ENCODE data around the gene DCDC2. TPM values are rescaled to one million over a fixed set of nuclear protein-coding genes. Genes with fewer than 3 reads are reported as not detected.
A peak's percentile ranks its signal among the peaks of the same experiment; 100 is the strongest.

Gene DCDC2
- total RNA-seq, 1 donor from 2014 or later, result 0.30 TPM

GRCh38 chr6:24359640-24360454, 2.0 kb upstream of the DCDC2 start:
- Mint-ChIP-seq H3K36me3 (ENCODE audit: low read depth) (no peaks in the 10 kb centered on the region), H3K4me3 (ENCODE audit: unreplicated experiment) (peak overlapping the region; percentile 75), H3K4me1 (ENCODE audit: low read depth) (peaks cover 7% of the 10 kb centered on the region), H3K27me3 (ENCODE audit: low read depth) (peaks cover 12% of the 10 kb centered on the region), H3K27ac (ENCODE audit: unreplicated experiment) (peak overlapping the region; percentile 73), H3K9me3 (ENCODE audit: low read depth) (no peaks in the 10 kb centered on the region)
- TF ChIP-seq CTCF (IDR thresholded peaks at IDR 0.05), result peak; percentile 100
- no peak for DNase-seq (ENCODE audit: low spot score)

GRCh38 chr6:24358219-24358821, 461 bp upstream of the DCDC2 start:
- DNase-seq (ENCODE audit: low spot score), result no peak
- Mint-ChIP-seq H3K4me1 (ENCODE audit: low read depth) (peaks cover 7% of the 10 kb centered on the region), H3K9me3 (ENCODE audit: low read depth) (no peaks in the 10 kb centered on the region), H3K36me3 (ENCODE audit: low read depth) (no peaks in the 10 kb centered on the region), H3K4me3 (ENCODE audit: unreplicated experiment) (no peak overlapping the region), H3K27ac (ENCODE audit: unreplicated experiment) (no peak overlapping the region), H3K27me3 (ENCODE audit: low read depth) (peaks cover 10% of the 10 kb centered on the region)
- no peak for TF ChIP-seq CTCF (IDR thresholded peaks at IDR 0.05)

GRCh38 chr6:24356310-24356973, 1.4 kb downstream of the DCDC2 start:
- H3K36me3 Mint-ChIP-seq (ENCODE audit: low read depth), result no peaks in the 10 kb centered on the region
- TF ChIP-seq CTCF (IDR thresholded peaks at IDR 0.05), result no peak
- no peak for DNase-seq (ENCODE audit: low spot score)
- no peak overlapping the region for H3K27ac Mint-ChIP-seq (ENCODE audit: unreplicated experiment)
- H3K27me3 Mint-ChIP-seq (ENCODE audit: low read depth), result peaks cover 8% of the 10 kb centered on the region
- H3K4me1 Mint-ChIP-seq (ENCODE audit: low read depth), result peaks cover 7% of the 10 kb centered on the region
- no peaks in the 10 kb centered on the region for H3K9me3 Mint-ChIP-seq (ENCODE audit: low read depth)
- no peak overlapping the region for H3K4me3 Mint-ChIP-seq (ENCODE audit: unreplicated experiment)

GRCh38 chr6:24355393-24355792, 2.5 kb downstream of the DCDC2 start:
- Mint-ChIP-seq H3K36me3 (ENCODE audit: low read depth) (no peaks in the 10 kb centered on the region), H3K27ac (ENCODE audit: unreplicated experiment) (no peak overlapping the region), H3K4me1 (ENCODE audit: low read depth) (peaks cover 4% of the 10 kb centered on the region), H3K9me3 (ENCODE audit: low read depth) (no peaks in the 10 kb centered on the region), H3K27me3 (ENCODE audit: low read depth) (peaks cover 11% of the 10 kb centered on the region), H3K4me3 (ENCODE audit: unreplicated experiment) (no peak overlapping the region)
- DNase-seq (ENCODE audit: low spot score), result no peak
- TF ChIP-seq CTCF (IDR thresholded peaks at IDR 0.05), result no peak

- no peak overlapping the region for H3K4me3 Mint-ChIP-seq (ENCODE audit: unreplicated experiment)
- DNase-seq (ENCODE audit: low spot score), result no peak
- no peak for TF ChIP-seq CTCF (IDR thresholded peaks at IDR 0.05)
- H3K27ac Mint-ChIP-seq (ENCODE audit: unreplicated experiment), result no peak overlapping the region
- H3K9me3 Mint-ChIP-seq (ENCODE audit: low read depth), result no peaks in the 10 kb centered on the region
- H3K27me3 Mint-ChIP-seq (ENCODE audit: low read depth), result peaks cover 17% of the 10 kb centered on the region
- H3K36me3 Mint-ChIP-seq (ENCODE audit: low read depth), result no peaks in the 10 kb centered on the region
- H3K4me1 Mint-ChIP-seq (ENCODE audit: low read depth), result no peaks in the 10 kb centered on the region
These were observed 4.0 kb downstream of the DCDC2 start for GRCh38 chr6:24353861-24354260.

Measured in chondrocyte (in vitro differentiated cells).